ENCODE measurements around the gene AGK.

GRCh38 chr7:141527076-141527475, 24.1 kb upstream of the AGK start:
- TF ChIP-seq CTCF (IDR thresholded peaks at IDR 0.05; ENCODE audit: low read depth, low read length, missing input control) = no peak
- no peak for TF ChIP-seq YY1 (IDR thresholded peaks at IDR 0.05)
- TF ChIP-seq TAF1 (conservative IDR thresholded peaks at IDR 0.05) = no peak
- no peak for TF ChIP-seq NR2F2 (IDR thresholded peaks at IDR 0.05)
- no peak for TF ChIP-seq REST (IDR thresholded peaks at IDR 0.05)
- no peak for TF ChIP-seq RAD21 (IDR thresholded peaks at IDR 0.05)
- no peak for TF ChIP-seq MAX (IDR thresholded peaks at IDR 0.05)
- TF ChIP-seq EGR1 (IDR thresholded peaks at IDR 0.05; ENCODE audit: low read depth in 2 of 2) = no peak
- no peak for TF ChIP-seq RXRA (IDR thresholded peaks at IDR 0.05)
- no peak for TF ChIP-seq HNF4G (IDR thresholded peaks at IDR 0.05)
